Neural cell (in vitro differentiated cells): ENCODE data around the gene ZBTB7B. TPM values are rescaled to one million over a fixed set of nuclear protein-coding genes. Genes with fewer than 3 reads are reported as not detected.

Source experiments
- H2AFZ ChIP-seq: fragments of 200-600, 300-800 bp; sonication (generic), shearing (Covaris generic); 2 replicates; pipeline ENCODE4 v1.6.0; 2014; ENCODE audit warnings: low read depth, mild to moderate bottlenecking, antibody characterized with exemption, low read length, moderate library complexity
- H3F3A ChIP-seq: fragments of 200-600 bp; shearing (Covaris generic); 2 replicates; pipeline ENCODE4 v1.6.1; 2016; ENCODE audit warnings: mild to moderate bottlenecking, moderate library complexity, mixed read lengths, antibody characterized with exemption, low read length; ENCODE audit not compliant: insufficient read depth, poor library complexity, severe bottlenecking
- H3K27ac ChIP-seq: fragments of 200-600, 300-800 bp; sonication (generic), shearing (Covaris generic); 2 replicates; pipeline ENCODE4 v1.5.1; 2014; ENCODE audit warnings: mild to moderate bottlenecking, low read length, moderate library complexity
- H3K27me3 ChIP-seq: fragments of 300-800, 200-600 bp; sonication (generic), shearing (Covaris generic); 2 replicates; pipeline ENCODE4 v1.6.0; 2014; ENCODE audit warnings: mild to moderate bottlenecking, low read depth, low read length, moderate library complexity; ENCODE audit not compliant: insufficient read depth
- H3K36me3 ChIP-seq: fragments of 300-800, 200-600 bp; sonication (generic), shearing (Covaris generic); 2 replicates; pipeline ENCODE4 v1.5.1; 2014; ENCODE audit warnings: mild to moderate bottlenecking, antibody characterized with exemption, low read length, moderate library complexity; ENCODE audit not compliant: insufficient read depth
- H3K4me2 ChIP-seq: fragments of 300-800, 200-600 bp; sonication (generic), shearing (Covaris generic); 2 replicates; pipeline ENCODE4 v1.6.0; 2014; ENCODE audit warnings: mild to moderate bottlenecking, low read length
- H3K4me3 ChIP-seq: fragments of 300-800, 200-600 bp; sonication (generic), shearing (Covaris generic); 2 replicates; pipeline ENCODE4 v1.5.1; 2014; ENCODE audit warnings: mild to moderate bottlenecking, low read length, moderate library complexity
- H3K79me2 ChIP-seq: fragments of 200-600 bp; shearing (Covaris generic); replicated peaks from 2 replicates; pipeline ENCODE4 v1.6.0; 2014; ENCODE audit warnings: mild to moderate bottlenecking, low read length, moderate library complexity; ENCODE audit not compliant: insufficient read depth
- H3K9ac ChIP-seq: fragments of 300-800, 200-600 bp; sonication (generic), shearing (Covaris generic); 2 replicates; pipeline ENCODE4 v1.6.1; 2016; ENCODE audit warnings: mild to moderate bottlenecking, low read length, mixed read lengths
- H3K9me2 ChIP-seq: fragments of 200-600 bp; shearing (Covaris generic); 2 replicates; pipeline ENCODE4 v1.6.1; 2016; ENCODE audit warnings: mild to moderate bottlenecking, low read length, mixed read lengths; ENCODE audit not compliant: insufficient read depth
- H3K9me3 ChIP-seq: fragments of 200-600, 300-800 bp; sonication (generic), shearing (Covaris generic); 2 replicates; pipeline ENCODE4 v1.6.1; 2016; ENCODE audit warnings: mild to moderate bottlenecking, mixed run types, low read length, moderate library complexity, mixed read lengths
- H4K20me1 ChIP-seq: fragments of 200-600 bp; shearing (Covaris generic); 2 replicates; pipeline ENCODE4 v1.6.1; 2016; ENCODE audit warnings: mild to moderate bottlenecking, mixed run types; ENCODE audit not compliant: insufficient read depth
- CTCF ChIP-seq: fragments of 450-650 bp; IDR thresholded peaks from 2 replicates; pipeline ENCODE4 v1.5.1; 2014; ENCODE audit warnings: antibody characterized with exemption, mild to moderate bottlenecking, moderate library complexity; ENCODE audit not compliant: poor library complexity, severe bottlenecking
- EP300 ChIP-seq: fragments of 450-650 bp; conservative IDR thresholded peaks from 2 replicates; pipeline ENCODE4 v1.6.1; 2014; ENCODE audit warnings: antibody characterized with exemption, mild to moderate bottlenecking, moderate library complexity; ENCODE audit not compliant: poor library complexity, severe bottlenecking
- EZH2 ChIP-seq: fragments of 200-600, 300-800 bp; shearing (Covaris generic), sonication (generic); IDR thresholded peaks from 2 replicates; pipeline ENCODE4 v1.6.1; 2014; ENCODE audit warnings: antibody characterized with exemption, low read length, borderline replicate concordance, mild to moderate bottlenecking; ENCODE audit not compliant: insufficient read depth, poor library complexity, severe bottlenecking
- MXI1 ChIP-seq: fragments of 450-650 bp; conservative IDR thresholded peaks from 2 replicates; pipeline ENCODE4 v1.6.1; 2014; ENCODE audit warnings: antibody characterized with exemption, mild to moderate bottlenecking; ENCODE audit not compliant: poor library complexity, severe bottlenecking
- POLR2AphosphoS5 ChIP-seq: IDR thresholded peaks from 2 replicates; pipeline ENCODE4 v1.6.1; 2012
- RAD21 ChIP-seq: fragments of 450-650 bp; conservative IDR thresholded peaks from 2 replicates; pipeline ENCODE4 v1.6.1; 2014; ENCODE audit warnings: antibody characterized with exemption, mild to moderate bottlenecking, moderate library complexity
- REST ChIP-seq: IDR thresholded peaks from 2 replicates; pipeline ENCODE4 v1.6.1; 2012; ENCODE audit warnings: borderline replicate concordance
- SMC3 ChIP-seq: fragments of 450-650 bp; conservative IDR thresholded peaks from 2 replicates; pipeline ENCODE4 v1.6.1; 2014; ENCODE audit warnings: antibody characterized with exemption, mild to moderate bottlenecking, moderate library complexity; ENCODE audit not compliant: poor library complexity
- TAF1 ChIP-seq: IDR thresholded peaks from 2 replicates; pipeline ENCODE4 v1.6.1; 2012; ENCODE audit warnings: low read depth
- polyA plus RNA-seq: library from polyadenylated mRNA; depleted of rRNA; stranded (reverse); fragments of >200 nt; gene quantifications from 2 replicates; pipeline ENCODE4 v1.2.3, GENCODE V29; 2014

ZBTB7B gene
- polyA plus RNA-seq, 1 donor from 2014 or later: 0.54 TPM

- Histone ChIP-seq H3K79me2 (no peaks in the 10 kb centered on the region), H3K36me3 (no peaks in the 10 kb centered on the region)
- TF ChIP-seq POLR2AphosphoS5 (no peak), EP300 (no peak), TAF1 (no peak), SMC3 (no peak), EZH2 (no peak), CTCF (no peak), RAD21 (no peak), MXI1 (no peak), REST (no peak)
Observed at GRCh38 chr1:155042789-155043188, 40.2 kb downstream of the ZBTB7B start.

GRCh38 chr1:155043301-155043702 is 40.7 kb downstream of the ZBTB7B start:
- Histone ChIP-seq H3K9ac (no peak overlapping the region), H3K27me3 (no peaks in the 10 kb centered on the region), H3K27ac (no peak overlapping the region), H3K4me2 (no peak overlapping the region), H3K9me2 (no peaks in the 10 kb centered on the region), H3K9me3 (no peaks in the 10 kb centered on the region), H3K36me3 (no peaks in the 10 kb centered on the region), H4K20me1 (no peaks in the 10 kb centered on the region), H3F3A (no peaks in the 10 kb centered on the region), H3K79me2 (no peaks in the 10 kb centered on the region), H3K4me3 (no peak overlapping the region), H2AFZ (no peak overlapping the region)
- no peak for TF ChIP-seq CTCF
- TF ChIP-seq MXI1: no peak
- no peak for TF ChIP-seq EP300

More at GRCh38 chr1:155042789-155043188, 40.2 kb downstream of the ZBTB7B start:
- H4K20me1 ChIP-seq: no peaks in the 10 kb centered on the region
- H3F3A ChIP-seq: no peaks in the 10 kb centered on the region
- H3K4me3 ChIP-seq: no peak overlapping the region
- H2AFZ ChIP-seq: no peak overlapping the region
- no peak overlapping the region for H3K27ac ChIP-seq
- no peak overlapping the region for H3K9ac ChIP-seq
- no peaks in the 10 kb centered on the region for H3K9me3 ChIP-seq
- no peaks in the 10 kb centered on the region for H3K27me3 ChIP-seq
- H3K4me2 ChIP-seq: no peak overlapping the region
- H3K9me2 ChIP-seq: no peaks in the 10 kb centered on the region
